SK-N-SH (cell line): ENCODE data around the gene CEP170.
"Not testable (repeated sequence)": the region's sequence is repeated elsewhere in the genome, so short reads cannot be mapped to it uniquely, and the experiment has no call there.

ENCODE experiments used
- CTCF ChIP-seq: fragments of 200-600 bp; sonication (generic); IDR thresholded peaks from 2 replicates; pipeline ENCODE4 v1.6.1; 2017; ENCODE audit warnings: antibody characterized with exemption, mild to moderate bottlenecking, moderate library complexity
- ELF1 ChIP-seq: IDR thresholded peaks from 2 replicates; pipeline ENCODE4 v1.4.0; 2012
- EZH2phosphoT487 ChIP-seq: fragments of 200-600 bp; sonication (generic); IDR thresholded peaks from 2 replicates; pipeline ENCODE4 v1.6.1; 2017; ENCODE audit warnings: low read depth, mixed run types, mild to moderate bottlenecking, antibody characterized with exemption, moderate library complexity, borderline replicate concordance
- JUND ChIP-seq: IDR thresholded peaks from 2 replicates; pipeline ENCODE4 v1.4.0; 2012
- MAX ChIP-seq: IDR thresholded peaks from 2 replicates; pipeline ENCODE4 v1.4.0; 2012; ENCODE audit warnings: low read depth
- POLR2AphosphoS5 ChIP-seq: IDR thresholded peaks from 2 replicates; pipeline ENCODE4 v1.6.1; 2012; ENCODE audit warnings: low read depth, low read length
- REST ChIP-seq: IDR thresholded peaks from 2 replicates; pipeline ENCODE4 v1.6.1; 2012; ENCODE audit warnings: mild to moderate bottlenecking, low read depth, low read length, moderate library complexity
- RFX5 ChIP-seq: IDR thresholded peaks from 2 replicates; pipeline ENCODE4 v1.6.1; 2012; ENCODE audit warnings: mild to moderate bottlenecking, improper control_type of control experiment, low read length
- SMC3 ChIP-seq: IDR thresholded peaks from 2 replicates; pipeline ENCODE4 v1.6.1; 2012; ENCODE audit warnings: low read depth, low read length, improper control_type of control experiment
- TAF1 ChIP-seq: IDR thresholded peaks from 2 replicates; pipeline ENCODE4 v1.6.1; 2012; ENCODE audit warnings: low read depth, mild to moderate bottlenecking, low read length, moderate library complexity, borderline replicate concordance
- TF ChIP-seq, protein P1 (sequence below): IDR thresholded peaks from 2 replicates; pipeline ENCODE4 v1.4.0; 2012; ENCODE audit warnings: low read depth, borderline replicate concordance

GRCh38 chr1:243105104-243105503 is 150.0 kb downstream of the CEP170 start:
- not testable (repeated sequence) for TF ChIP-seq POLR2AphosphoS5, CTCF, ELF1, EZH2phosphoT487, MAX, JUND, SMC3, TAF1, REST, RFX5
- TF ChIP-seq, protein P1, sequence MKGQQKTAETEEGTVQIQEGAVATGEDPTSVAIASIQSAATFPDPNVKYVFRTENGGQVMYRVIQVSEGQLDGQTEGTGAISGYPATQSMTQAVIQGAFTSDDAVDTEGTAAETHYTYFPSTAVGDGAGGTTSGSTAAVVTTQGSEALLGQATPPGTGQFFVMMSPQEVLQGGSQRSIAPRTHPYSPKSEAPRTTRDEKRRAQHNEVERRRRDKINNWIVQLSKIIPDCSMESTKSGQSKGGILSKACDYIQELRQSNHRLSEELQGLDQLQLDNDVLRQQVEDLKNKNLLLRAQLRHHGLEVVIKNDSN: not testable (repeated sequence)
